GM19351 (cell line): ENCODE data around the gene CRTC3.

Source experiments
- ATAC-seq: cut with Tn5 transposase; IDR thresholded peaks from one replicate; pipeline ENCODE4 v1.9.1; 2021; ENCODE audit warnings: mild to moderate bottlenecking, moderate library complexity; ENCODE audit not compliant: unreplicated experiment

CRTC3 gene

DNA sequence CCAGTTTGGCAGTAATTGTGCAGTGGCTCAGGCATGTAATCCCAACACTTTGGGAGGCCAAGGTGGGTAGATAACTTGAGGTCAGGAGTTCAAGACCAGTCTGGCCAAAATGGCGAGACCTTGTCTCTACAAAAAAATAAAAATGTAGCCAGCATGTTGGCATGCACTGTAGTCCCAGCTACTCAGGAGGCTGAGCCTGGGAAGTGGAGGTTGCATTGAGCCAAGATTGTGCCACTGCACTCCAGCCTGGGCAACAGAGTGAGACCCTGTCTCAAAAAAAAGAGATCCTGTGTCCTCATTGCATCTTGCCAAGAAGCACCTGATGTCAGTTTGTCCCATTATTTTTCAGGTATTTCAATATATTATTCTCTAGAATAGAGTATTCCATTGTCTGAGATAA lies 61.8 kb downstream of the CRTC3 start:
- no peak for ATAC-seq

DNA sequence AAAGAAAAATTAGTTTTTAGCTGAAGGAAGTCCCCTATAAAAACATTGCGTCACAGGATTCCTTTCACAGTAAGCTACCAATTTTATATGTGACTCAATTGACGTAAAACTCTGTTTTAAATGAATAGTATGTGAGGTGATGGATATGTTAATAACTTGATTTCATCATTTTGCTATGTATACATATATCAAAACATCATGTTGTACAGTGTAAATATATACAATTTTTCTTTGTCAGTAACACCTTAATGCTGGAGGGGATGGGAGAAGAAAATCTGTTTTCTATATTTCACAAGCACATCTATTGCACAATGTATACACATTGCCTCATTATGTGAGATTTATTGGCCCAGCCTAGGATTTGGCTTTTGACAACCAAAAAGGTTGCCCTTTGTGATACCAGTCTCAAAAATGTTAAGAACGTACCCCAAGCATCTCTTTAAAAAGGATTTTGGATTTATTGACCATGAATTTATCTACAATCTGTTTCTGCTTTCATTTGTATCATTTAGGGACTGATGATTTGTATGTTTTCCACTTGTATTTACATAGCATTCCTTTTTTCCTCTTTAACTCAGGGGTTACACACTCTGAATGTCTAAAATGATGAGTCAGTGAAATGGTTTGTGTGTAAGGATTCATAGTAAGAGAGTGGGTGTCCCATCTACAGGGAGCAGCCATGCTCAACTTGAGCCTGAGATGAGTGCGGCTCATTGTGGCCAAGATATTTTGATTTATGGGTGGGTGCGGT lies 62.6 kb downstream of the CRTC3 start:
- ATAC-seq, result no peak

DNA sequence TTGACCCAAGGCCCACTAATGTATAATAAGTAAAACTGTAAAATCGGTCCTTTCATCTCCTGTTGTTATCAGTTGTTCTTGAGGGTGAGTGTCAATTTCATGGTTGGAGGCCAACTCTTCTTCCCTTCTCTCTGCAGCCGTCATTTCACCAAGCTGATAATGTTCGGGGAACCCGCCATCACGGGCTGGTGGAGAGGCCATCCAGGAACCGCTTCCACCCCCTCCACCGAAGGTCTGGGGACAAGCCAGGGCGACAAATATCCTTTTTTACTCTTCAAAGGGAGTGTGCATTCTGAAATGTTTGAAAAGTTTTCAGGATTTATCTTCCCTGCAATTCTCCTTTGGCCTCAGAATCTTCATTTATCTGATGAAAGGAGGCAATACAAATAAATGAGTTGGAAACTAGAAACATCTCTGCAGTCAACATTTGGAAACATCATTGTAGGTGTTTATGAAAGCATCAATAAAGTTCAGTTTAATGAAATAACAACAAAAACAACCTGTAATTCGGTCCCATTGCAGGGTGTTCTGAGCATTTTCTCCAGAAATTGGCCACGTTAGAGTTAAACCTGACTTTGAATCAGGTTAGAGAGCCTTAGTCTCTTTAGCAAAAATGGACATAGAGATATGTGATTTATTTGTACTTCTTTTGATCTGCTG lies 63.9 kb downstream of the CRTC3 start:
- no peak for ATAC-seq

DNA sequence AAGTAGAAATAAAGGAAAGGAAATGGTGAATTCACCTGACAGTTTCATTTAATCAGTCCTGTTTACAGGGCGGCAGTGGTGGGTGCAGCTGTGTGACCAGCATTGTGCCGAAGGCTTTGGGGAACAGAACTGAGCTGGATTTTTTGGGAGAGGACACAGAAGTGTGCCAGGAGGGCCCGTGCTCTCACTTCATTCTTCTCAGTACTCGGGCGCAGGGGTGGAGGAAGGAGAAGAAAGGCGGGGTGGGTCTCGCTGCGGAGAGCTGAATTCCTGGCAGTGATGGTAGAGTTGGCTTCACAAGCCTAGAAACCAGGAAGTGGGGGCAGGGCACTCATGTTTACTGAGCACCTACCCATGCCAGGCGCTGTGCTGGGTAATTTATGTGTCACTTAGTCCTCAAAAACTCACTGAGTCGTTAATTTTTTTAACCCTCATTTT lies 64.6 kb downstream of the CRTC3 start:
- ATAC-seq, result no peak

GRCh38 chr15:90595763-90596155 lies 66.0 kb downstream of the CRTC3 start:
- peak; percentile 38 for ATAC-seq

DNA sequence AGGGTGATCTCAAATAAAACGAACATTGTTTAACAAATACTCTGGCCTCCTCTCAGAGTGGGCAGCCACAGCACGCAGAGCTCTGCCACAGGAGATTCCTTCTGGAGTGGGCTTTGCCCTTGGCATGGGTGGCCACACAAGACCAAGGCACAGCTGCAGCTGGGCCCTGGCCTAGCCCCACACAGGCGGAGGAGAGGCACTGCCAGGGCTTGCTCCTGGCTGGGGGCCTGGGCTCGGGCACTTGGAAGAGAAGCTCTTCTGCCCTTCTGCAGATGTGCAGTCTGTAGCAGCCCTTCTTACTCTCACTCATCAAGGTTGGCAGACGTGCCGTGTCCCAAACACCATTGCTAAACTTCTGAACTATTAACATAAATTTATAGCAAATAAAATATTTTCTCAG lies 67.2 kb downstream of the CRTC3 start:
- ATAC-seq, result no peak

GRCh38 chr15:90597577-90597976 lies 67.9 kb downstream of the CRTC3 start:
- peak; percentile 39 for ATAC-seq

GRCh38 chr15:90598031-90598577 lies 68.4 kb downstream of the CRTC3 start:
- peak; percentile 42 for ATAC-seq

GRCh38 chr15:90598679-90599078 lies 69.0 kb downstream of the CRTC3 start:
- no peak for ATAC-seq

DNA sequence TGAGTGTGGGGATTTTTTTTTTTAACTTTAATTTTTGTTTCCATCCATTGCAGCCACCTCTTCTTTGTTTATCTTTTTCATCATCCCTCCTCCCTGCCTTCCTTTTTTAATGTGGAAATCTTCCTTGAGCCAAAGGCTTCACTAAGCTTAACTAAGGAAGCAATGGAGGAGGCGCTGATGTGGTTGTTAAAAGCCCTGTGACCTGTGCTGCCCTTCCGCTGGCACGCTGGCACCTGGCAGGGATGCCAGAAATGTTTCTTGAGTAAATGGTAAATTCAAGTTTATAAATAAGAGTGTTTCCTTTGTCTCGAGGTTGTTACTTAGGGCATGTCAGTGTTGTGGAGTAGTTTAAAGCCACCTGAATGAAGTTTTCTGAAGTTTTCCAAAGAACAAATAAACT lies 69.4 kb downstream of the CRTC3 start:
- ATAC-seq, result no peak

- ATAC-seq, result no peak
Observed at GRCh38 chr15:90599644-90600043, 69.9 kb downstream of the CRTC3 start.

- no peak for ATAC-seq
Observed at GRCh38 chr15:90600954-90601353, 71.2 kb downstream of the CRTC3 start.

- no peak for ATAC-seq
Observed at GRCh38 chr15:90603893-90604292, 74.2 kb downstream of the CRTC3 start.

- ATAC-seq, result no peak
Observed at GRCh38 chr15:90606641-90607040, 76.9 kb downstream of the CRTC3 start.

DNA sequence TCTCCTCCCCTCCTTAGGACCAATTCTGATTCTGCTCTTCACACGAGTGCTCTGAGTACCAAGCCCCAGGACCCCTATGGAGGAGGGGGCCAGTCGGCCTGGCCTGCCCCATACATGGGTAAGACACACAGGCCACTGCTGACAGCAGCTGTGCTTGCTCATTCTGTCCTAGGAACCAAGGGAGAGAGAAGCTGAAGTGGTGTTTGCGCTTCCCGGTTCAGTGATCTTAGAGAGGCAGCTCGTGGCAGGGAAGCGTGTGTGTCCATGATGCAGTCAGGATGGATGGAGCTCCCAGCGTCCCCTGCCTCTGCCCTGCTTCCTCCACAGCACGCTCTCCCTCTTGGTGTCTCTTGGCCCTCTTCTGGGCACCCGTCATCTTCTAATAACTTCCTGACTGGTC lies 77.6 kb downstream of the CRTC3 start:
- no peak for ATAC-seq

- no peak for ATAC-seq
Observed at GRCh38 chr15:90609242-90610180, 79.8 kb downstream of the CRTC3 start.

DNA sequence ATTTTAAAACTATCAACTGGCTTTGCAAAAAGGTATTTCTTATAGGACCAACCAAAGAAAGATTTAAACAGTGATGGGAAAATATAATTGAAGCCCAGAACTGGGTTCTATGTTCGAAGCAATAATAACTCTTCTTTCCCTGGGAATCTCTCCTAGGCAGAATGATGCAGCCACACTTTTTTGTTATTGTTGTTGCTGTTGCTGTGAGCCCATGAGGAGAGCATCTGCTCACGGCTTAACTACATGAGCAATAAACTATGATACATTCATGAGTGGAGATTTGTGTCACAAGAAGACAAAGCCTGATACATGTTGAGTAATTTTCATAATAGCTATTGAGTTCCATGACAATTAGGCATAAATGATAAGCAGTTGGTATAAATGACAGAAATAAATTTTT lies 80.5 kb downstream of the CRTC3 start:
- ATAC-seq, result no peak

DNA sequence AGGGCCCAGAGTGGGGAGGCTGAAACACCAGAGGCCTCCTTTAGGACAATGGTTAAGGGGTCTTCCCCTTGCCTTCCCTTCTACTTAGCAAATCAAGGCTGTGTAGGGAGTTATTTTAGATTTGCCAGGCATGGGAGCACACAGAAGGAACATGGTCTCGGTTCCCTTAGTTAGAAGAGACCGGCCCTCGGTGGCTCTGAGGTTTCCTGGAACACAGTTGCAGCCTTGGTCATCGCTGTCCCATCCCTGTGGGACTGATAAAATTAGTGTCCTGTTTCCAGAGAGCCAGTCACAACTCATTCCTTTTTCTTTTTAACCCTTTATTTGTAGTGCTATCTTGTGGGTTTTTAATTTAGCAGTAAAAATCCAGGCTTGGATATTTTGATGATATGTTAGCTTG lies 81.4 kb downstream of the CRTC3 start:
- no peak for ATAC-seq

DNA sequence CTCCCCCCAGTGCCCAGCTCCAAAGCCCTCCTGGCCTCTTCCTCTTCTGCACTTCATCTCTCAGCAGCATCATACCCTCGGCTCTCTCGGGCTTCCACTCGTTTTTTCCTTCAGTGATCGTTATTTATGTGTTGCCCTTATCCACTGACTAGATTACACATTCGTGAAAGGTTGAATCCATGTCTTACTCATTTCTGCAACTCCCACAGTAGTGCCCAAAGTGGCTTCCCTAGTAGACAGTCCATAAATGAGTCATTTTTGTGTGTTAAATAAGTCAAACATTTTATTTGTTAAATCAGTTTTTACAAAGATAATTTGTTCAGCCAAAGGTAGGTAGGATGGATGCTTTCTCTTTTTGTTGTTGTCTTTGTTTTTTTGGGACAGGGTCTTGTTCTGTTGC lies 87.4 kb downstream of the CRTC3 start:
- ATAC-seq, result no peak

DNA sequence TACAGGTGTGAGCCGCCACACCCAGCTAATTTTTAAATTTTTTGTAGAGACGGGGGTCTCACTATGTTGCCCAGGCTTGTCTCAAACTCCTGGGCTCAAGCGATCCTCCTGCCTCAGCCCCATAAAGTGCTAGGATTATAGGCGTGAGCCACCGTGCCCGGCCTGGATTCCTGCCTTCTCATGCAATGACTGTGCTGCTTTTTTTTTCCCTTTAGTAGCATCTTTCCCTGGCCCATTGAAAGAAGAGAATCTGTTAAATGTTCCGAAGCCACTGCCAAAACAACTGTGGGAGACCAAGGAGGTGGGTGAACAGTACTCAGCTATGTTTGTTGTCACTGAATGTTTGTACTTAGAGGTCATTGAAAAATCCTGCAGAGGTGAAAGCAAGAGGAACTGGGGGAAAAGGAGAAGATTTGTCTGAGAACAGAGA lies 88.0 kb downstream of the CRTC3 start:
- no peak for ATAC-seq
